ENCODE data around the gene P3H4. TPM values are rescaled to one million over a fixed set of nuclear protein-coding genes. Genes with fewer than 3 reads are reported as not detected.

The P3H4 gene
- total and polyA plus RNA-seq, 2 donors (not counting 3 experiments of a cell fraction or from before 2014, with no cell fraction given): 39.2 to 58.3 TPM

GRCh38 chr17:41812381-41813151 lies 817 bp upstream of the P3H4 start, which contains the start of gene FKBP10:
Gene FKBP10 (plus strand): TSS chr17:41813004. CDS start chr17:41813035, 31 bp downstream.
- Histone ChIP-seq H4K20me1 (replicated peaks; ENCODE audit: control insufficient read depth, extremely low read depth, insufficient read depth, low read length) (no peaks in the 10 kb centered on the region), H2AFZ (ENCODE audit: low read depth, low read length) (peak within 1 kb of the TSS; percentile 94), H3K27ac (ENCODE audit: insufficient read depth, low read depth, low read length) (peak within 1 kb of the TSS; percentile 46), H3K4me2 (ENCODE audit: insufficient read depth, low read length) (peak within 1 kb of the TSS; percentile 80), H3K9ac (replicated peaks; ENCODE audit: extremely low read depth, insufficient read depth, low read length) (peak within 1 kb of the TSS; percentile 74), H3K79me2 (ENCODE audit: control insufficient read depth, insufficient read depth, low read length) (peaks cover 31% of the 10 kb centered on the region), H3K4me3 (replicated peaks in 1 of 3; ENCODE audit: insufficient read depth in 1 of 3, low read depth in 1 of 3, low read length in 3 of 3) (peak within 1 kb of the TSS; percentile 51 to 81 (median 78)), H3K4me1 (ENCODE audit: control insufficient read depth, extremely low read depth, insufficient read depth, low read length) (peaks cover 26% of the 10 kb centered on the region), H3K27me3 (ENCODE audit: control insufficient read depth in 2 of 2, insufficient read depth in 2 of 2, low read length in 2 of 2) (no peaks in the 10 kb centered on the region), H3K9me3 (replicated peaks; ENCODE audit: control insufficient read depth, insufficient read depth, low read length) (no peaks in the 10 kb centered on the region), H3K36me3 (ENCODE audit: control insufficient read depth in 2 of 2, extremely low read depth in 1 of 2, insufficient read depth in 2 of 2, low read length in 2 of 2) (peaks cover 0 to 2% of the 10 kb centered on the region in 2 experiments), H3K9me1 (replicated peaks; ENCODE audit: control insufficient read depth, extremely low read depth, insufficient read depth, low read length) (no peaks in the 10 kb centered on the region)
- BruUV-seq (replicated peaks): no TSS peak
- POLR2A ChIA-PET: interaction anchor here (1.0 to 1.9 kb wide), 3 partner anchors 26 to 53 kb away, joined by 3 to 6 read pairs (median 3); partner anchors contain the start of genes JUP and KLHL11
- intact Hi-C loops (cut with micrococcal nuclease) (loop anchor here (1.0 to 5.0 kb wide), 3 partner anchors 35 to 145 kb away; partner anchors contain the start of gene KLHL11), dilution Hi-C loops (cut with MboI; ENCODE audit: extremely low pct_ligation_motif_present, low sequenced_read_pairs) (no loop called here)
- DNase-seq (ENCODE audit: low read depth, low spot score) (peak; percentile 79), FAIRE-seq (peak; percentile 82)
- TF ChIP-seq CTCF (IDR thresholded peaks at IDR 0.05; ENCODE audit: extremely low read depth in 1 of 2, insufficient read depth in 1 of 2, low read depth in 1 of 2, low read length in 2 of 2): no peak
- peak; percentile 61 for TF ChIP-seq MAX (IDR thresholded peaks at IDR 0.05; ENCODE audit: insufficient read depth, insufficient read length)
- TF ChIP-seq MYC (IDR thresholded peaks at IDR 0.05; ENCODE audit: low read depth, low read length): peak; percentile 98
- peak; percentile 45 for TF ChIP-seq POLR2AphosphoS5 (IDR thresholded peaks at IDR 0.05; ENCODE audit: insufficient read depth, low read depth, low read length)
- CTCF ChIA-PET: interaction anchor here (1.0 to 2.8 kb wide), 7 partner anchors 16 to 117 kb away, joined by 3 to 17 read pairs (median 6); partner anchors contain the start of gene KLHL11

Measured in endothelial cell of umbilical vein (primary cell).